B cell (primary cell): ENCODE data around the gene SPEG.

Experiments used
- CTCF ChIP-seq: fragments of 200-600 bp; IDR thresholded peaks from one replicate; pipeline ENCODE4 v1.8.0; 2022; ENCODE audit warnings: antibody characterized with exemption, mild to moderate bottlenecking
- EZH2 ChIP-seq: IDR thresholded peaks from 2 replicates; pipeline ENCODE4 v1.6.1; 2012; ENCODE audit warnings: borderline replicate concordance, low read depth, mild to moderate bottlenecking, moderate library complexity, low read length; ENCODE audit not compliant: insufficient read depth, poor library complexity, severe bottlenecking

- TF ChIP-seq CTCF (no peak), EZH2 (no peak)
These were observed 45.4 kb downstream of the SPEG start for GRCh38 chr2:219480004-219480403.
